GM23338 (cell line): ENCODE measurements around the gene ANKRD55.

Experiments used
- CREB1 ChIP-seq: fragments of 250-450 bp; sonication (Bioruptor Pico); IDR thresholded peaks from 2 replicates; pipeline ENCODE4 v1.5.0; 2020; ENCODE audit warnings: low read depth, mild to moderate bottlenecking, moderate library complexity
- CTCF ChIP-seq, 2 experiments: fragments of 200-600 bp in 1 of 2; sonication (generic) in 1 of 2; conservative IDR thresholded peaks; 2 replicates each; pipeline versions ENCODE4 v1.5.1 to v1.6.1; 2016 to 2017; ENCODE audit warnings: antibody characterized with exemption in 2 of 2, low read depth in 2 of 2, mild to moderate bottlenecking in 2 of 2, moderate library complexity in 1 of 2
- ETS1 ChIP-seq: IDR thresholded peaks from 2 replicates; pipeline ENCODE4 v1.6.1; 2016; ENCODE audit warnings: antibody characterized with exemption
- EZH2 ChIP-seq: fragments of 200-600 bp; sonication (generic); IDR thresholded peaks from one replicate; pipeline ENCODE4 v1.8.0; 2017; ENCODE audit warnings: antibody characterized with exemption, mild to moderate bottlenecking, low read depth; ENCODE audit not compliant: unreplicated experiment
- EZH2phosphoT487 ChIP-seq: fragments of 200-600 bp; sonication (generic); IDR thresholded peaks from one replicate; pipeline ENCODE4 v1.8.1; 2018; ENCODE audit warnings: antibody characterized with exemption; ENCODE audit not compliant: unreplicated experiment
- JUNB ChIP-seq: IDR thresholded peaks from one replicate; pipeline ENCODE4 v1.6.1; 2016; ENCODE audit warnings: antibody characterized with exemption; ENCODE audit not compliant: unreplicated experiment
- NANOG ChIP-seq: IDR thresholded peaks from 2 replicates; pipeline ENCODE4 v1.6.1; 2016; ENCODE audit warnings: antibody characterized with exemption, borderline replicate concordance
- POLR2AphosphoS5 ChIP-seq: IDR thresholded peaks from 2 replicates; pipeline ENCODE4 v1.6.1; 2016; ENCODE audit warnings: antibody characterized with exemption, low read depth
- REST ChIP-seq: IDR thresholded peaks from one replicate; pipeline ENCODE4 v1.6.1; 2018; ENCODE audit warnings: antibody characterized with exemption; ENCODE audit not compliant: unreplicated experiment
- STAT1 ChIP-seq: IDR thresholded peaks from one replicate; pipeline ENCODE4 v1.6.1; 2016; ENCODE audit warnings: antibody characterized with exemption; ENCODE audit not compliant: unreplicated experiment

- no peak for TF ChIP-seq CTCF (conservative IDR thresholded peaks at IDR 0.05; ENCODE audit: low read depth in 2 of 2)
- no peak for TF ChIP-seq EZH2
- TF ChIP-seq CREB1 (CRISPR knock-in tag): no peak
- no peak for TF ChIP-seq ETS1
- TF ChIP-seq STAT1: no peak
- TF ChIP-seq JUNB: no peak
- no peak for TF ChIP-seq POLR2AphosphoS5
- no peak for TF ChIP-seq REST
- no peak for TF ChIP-seq EZH2phosphoT487
- TF ChIP-seq NANOG: no peak
These were observed 2.6 kb downstream of the ANKRD55 start for GRCh38 chr5:56230576-56230975.
